Stimulated activated CD8-positive, alpha-beta memory T cell treated with anti-CD3 and anti-CD28 coated beads, Interleukin-12 subunit alpha, Interleukin-12 subunit beta, amount 100 ng/mL, for 1 hour (primary cell): ENCODE data around the gene MORC3.
A peak's percentile ranks its signal among the peaks of the same experiment; 100 is the strongest.
"Not testable (repeated sequence)": the region's sequence is repeated elsewhere in the genome, so short reads cannot be mapped to it uniquely, and the experiment has no call there.

Experiments
- DNase-seq: peaks from one replicate; pipeline ENCODE4 v3.0.0-alpha.2; 2020; ENCODE audit warnings: low read depth

MORC3 gene

DNA sequence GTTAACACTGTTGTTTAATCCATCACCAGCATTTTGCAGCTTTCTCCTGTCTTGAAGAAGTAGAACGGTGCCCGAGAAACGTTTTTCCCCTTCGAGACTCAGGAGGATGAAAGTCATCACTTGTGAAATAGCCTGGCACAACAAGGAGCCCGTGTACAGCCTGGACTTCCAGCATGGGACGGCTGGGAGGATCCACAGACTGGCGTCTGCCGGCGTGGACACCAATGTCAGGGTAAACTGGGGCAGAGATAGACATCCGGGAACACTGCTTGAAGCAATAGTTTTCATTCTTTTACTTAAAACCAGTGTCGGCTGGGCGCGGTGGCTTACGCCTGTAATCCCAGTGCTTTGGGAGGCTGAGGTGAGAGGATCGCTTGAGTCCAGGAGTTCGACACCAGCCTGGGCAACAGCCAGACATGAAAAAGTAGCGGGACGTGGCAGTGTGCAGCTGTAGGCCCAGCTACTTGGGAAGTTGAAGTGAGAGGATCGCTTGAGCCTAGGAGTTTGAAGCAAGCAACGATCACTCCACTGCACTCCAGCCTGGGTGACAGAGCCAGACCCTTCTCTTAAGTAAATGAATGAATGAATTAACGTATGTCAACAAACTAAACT lies 66.1 kb downstream of the MORC3 start:
- DNase-seq = no peak

DNA sequence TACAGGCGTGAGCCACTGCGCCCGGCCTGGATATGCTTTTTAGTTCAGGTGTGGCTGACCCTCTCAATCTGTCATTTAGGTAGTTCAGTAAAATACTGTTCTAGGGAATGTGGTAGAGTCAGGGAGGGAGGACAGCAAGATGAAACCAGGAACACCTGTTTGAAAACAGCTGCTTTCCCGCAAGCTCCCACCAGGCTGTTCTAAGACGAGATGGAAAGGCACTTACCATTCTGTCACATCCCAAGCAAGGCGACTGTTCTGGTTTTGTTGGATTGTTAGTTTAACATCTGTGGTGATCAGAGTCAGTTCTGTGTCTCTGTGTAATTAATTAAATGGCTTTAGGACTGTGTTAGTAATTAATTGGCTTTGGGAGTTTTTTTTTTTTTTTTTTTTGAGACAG lies 68.1 kb downstream of the MORC3 start:
- DNase-seq = no peak

DNA sequence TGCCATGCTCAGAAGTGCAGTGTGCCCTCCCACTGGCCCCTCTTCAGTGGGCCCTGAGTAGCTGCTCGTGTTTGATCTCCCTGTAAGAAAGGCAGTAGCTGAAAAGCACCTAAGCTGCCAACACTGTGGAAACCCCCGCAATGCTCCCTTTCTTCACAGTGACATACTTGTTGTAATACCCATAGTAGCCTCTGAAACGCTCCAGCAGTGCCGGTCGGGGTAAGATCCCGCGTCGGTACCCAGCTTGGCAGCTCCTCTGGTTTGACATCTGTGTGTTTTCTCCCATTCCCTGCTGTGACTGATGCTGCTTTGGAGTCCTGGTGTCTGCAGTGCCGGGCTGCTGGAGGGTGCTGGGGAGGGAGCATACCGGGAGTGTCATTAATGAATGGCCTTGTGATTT lies 68.8 kb downstream of the MORC3 start:
- no peak for DNase-seq

DNA sequence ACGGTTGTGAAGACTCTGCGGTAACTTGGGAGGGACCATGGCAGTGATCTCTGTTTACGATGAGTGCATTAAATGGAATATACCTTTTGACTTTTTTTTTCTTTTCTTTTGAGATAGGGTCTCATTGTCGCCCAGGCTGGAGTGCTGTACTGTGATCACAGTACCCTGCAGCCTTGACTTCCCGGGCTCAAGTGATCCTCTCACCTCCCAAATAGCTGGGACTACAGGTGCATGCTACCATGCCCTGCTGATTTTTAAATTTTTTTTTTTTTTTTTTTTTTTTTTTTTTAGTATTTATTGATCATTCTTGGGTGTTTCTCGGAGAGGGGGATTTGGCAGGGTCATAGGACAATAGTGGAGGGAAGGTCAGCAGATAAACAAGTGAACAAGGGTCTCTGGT lies 71.7 kb downstream of the MORC3 start:
- not testable (repeated sequence) for DNase-seq

DNA sequence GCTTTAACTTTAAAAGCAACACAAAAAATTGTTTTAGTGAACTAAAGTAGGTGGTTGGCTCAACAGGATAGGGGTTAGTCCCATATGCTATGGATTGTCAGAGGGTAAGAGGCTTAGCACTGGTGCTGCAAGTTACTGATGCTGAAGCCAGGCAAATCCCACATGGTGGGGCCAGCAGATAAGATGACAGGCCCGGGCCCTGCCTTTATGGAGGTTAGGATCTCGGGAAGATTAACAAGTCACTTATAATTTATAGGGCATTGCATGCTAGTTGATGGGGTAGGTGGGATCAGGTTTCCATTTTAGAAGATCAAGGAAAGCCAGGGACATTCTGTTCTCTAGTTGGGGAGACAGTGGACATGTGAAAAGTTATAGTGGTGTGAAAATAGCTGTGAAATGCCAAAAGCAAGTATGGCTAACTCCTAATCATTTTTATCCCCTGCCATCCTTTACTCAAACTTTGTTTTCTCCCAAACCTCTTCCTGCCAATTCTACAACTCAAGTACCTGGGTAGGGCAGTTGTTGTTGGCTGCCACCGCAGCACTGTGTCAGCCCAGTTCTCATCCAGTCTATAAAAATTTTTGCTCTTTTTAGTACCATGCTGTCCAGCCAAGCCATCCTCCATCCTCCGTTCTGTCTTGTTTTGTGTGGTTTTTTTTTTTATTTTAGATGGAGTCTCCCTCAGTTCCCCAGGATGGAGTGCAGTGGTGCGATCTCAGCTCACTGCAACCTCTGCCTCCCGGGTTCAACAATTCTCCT lies 75.5 kb downstream of the MORC3 start:
- DNase-seq = no peak

DNA sequence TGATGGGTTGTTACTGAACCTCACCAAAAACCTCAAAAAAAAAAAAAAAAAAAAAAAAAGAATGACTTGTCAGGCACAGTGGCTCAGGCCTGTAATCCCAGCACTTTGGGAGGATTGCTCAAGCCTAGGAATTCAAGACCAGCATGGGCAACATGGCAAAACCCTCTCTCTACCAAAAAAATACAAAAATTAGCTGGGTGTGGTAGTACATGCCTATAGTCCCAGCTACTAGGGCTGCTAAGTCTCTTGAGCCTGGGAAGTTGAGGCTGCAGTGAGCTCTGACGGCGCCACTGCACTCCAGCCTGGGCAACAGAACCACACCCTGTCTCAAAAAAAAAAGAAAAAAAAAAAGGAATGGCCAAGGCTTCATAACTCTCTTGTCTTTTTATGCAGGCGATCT lies 76.3 kb downstream of the MORC3 start:
- DNase-seq = no peak

DNA sequence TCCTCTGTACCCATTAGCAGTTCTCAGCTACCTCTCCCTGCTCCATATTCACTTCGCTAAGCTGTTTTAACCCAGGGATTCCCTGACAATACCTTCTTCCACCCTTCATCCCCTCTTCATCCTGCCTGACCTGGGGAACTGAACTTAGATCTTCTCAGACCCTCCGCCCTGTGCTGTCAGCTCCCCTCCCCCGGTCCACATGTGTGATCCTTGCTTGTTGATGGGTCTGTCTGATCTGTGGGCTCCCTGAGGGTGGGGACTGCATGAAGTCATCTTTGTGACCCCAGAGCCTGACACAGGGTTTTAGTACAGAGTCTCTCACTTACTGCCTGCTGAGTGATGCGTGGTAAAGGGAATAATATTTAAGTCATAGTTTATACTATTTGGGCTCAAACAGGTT lies 77.0 kb downstream of the MORC3 start:
- DNase-seq = no peak

DNA sequence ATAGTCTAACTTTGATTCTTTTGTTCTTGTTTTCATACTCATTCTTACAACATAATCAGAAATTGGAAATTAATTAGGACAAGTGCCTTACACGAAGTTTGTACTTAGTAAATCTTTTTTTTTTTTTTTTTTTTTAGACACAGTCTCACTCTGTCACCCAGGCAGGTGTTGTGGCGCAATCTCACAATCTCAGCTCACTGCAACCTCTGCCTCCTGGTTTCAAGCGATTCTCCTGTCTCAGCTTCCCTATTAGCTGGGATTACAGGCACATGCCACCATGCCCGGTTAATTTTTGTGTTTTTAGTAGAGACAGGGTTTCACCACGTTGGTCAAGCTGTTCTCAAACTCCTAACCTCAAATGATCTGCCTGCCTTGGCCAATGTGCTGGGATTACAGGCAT lies 77.6 kb downstream of the MORC3 start:
- DNase-seq = no peak

DNA sequence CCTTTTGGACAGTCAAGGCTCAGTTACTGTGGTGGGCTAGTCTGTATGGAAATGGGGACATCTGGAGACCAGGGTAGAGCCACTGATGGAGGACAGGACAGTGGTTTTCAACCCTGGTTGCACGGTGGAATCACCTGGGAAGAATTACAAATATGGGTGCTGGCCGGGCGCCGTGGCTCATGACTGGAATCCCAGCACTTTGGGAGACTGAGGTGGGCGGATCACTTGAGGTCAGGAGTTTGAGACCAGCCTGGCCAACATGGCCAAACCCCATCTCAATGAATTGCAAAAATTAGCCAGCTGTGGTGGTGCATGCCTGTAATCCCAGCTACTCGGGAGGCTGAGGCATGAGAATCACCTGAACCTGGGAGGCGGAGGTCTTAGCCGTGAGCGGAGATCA lies 79.7 kb downstream of the MORC3 start:
- not testable (repeated sequence) for DNase-seq

DNA sequence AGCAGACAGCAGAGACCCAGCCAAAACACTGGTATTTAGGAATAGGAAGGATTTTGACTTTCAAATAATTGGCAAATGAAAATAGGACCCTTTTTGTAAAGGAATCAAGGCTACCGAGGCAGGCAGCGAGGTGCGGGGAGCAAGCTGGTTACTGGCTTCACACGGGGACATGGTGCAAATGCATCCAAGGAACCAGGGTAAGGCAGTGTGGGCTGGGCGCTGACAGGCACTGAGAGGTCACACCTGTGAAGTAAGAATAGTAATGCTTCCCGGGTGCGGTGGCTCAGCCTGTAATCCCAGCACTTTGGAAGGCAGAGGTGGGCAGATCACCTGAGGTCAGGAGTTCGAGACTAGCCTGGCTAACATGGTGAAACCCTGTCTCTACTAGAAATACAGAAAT lies 80.7 kb downstream of the MORC3 start:
- DNase-seq = no peak

DNA sequence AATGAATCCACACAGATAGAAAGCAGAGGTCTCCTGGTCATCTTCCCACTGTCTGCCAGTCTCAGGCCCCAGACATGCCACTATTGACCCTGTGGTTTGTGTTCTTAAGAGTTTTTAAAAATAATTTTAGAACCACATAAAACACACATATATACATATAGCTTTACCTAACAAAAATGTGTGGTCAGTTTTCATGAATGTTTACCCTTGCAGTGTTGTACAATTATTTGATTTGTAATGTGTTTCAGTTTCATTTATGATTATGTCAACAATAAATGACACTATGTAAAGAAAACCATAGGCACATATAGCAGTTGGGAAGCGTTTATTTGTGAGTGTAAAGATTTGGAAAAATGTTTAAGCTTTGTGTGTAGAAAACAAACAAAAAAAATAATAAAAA lies 82.3 kb downstream of the MORC3 start:
- DNase-seq = no peak

DNA sequence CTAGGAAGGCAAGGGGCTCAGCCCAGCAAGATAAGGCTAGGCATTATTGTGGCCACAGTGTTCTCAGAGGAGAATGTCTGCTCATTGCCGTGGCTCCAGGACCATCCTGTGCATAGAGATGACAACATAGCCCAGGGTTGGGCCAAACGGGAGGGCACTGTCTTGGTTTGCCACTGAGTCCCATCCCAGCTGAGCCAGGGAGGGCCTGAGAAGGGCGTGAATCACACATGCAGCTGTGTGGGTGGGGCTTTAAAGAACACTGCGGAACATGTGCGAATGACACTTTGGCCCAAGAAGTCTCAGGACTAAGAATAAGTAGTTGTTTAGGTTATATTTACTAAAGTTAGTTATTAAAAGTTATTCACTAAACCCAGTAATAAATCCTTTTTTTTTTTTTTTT lies 83.7 kb downstream of the MORC3 start:
- DNase-seq = no peak

DNA sequence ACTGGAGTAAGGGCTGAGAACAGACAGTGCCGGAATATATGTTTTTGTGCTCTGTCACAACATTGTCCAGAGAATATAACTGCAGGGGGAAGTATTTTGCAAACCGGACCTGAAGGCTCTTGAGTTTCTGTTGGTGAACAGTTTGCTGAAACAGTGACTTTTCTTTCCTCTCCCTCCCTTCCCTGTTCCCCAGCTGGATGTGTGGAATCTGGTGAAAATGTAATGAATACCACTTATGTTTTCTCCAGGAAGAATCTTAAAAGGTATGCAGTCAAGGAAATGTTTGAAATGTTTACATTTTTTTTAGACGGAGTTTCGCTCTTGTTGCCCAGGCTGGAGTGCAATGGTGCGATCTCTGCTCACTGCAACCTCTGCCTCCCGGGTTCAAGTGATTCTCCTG lies 88.6 kb downstream of the MORC3 start:
- no peak for DNase-seq

DNA sequence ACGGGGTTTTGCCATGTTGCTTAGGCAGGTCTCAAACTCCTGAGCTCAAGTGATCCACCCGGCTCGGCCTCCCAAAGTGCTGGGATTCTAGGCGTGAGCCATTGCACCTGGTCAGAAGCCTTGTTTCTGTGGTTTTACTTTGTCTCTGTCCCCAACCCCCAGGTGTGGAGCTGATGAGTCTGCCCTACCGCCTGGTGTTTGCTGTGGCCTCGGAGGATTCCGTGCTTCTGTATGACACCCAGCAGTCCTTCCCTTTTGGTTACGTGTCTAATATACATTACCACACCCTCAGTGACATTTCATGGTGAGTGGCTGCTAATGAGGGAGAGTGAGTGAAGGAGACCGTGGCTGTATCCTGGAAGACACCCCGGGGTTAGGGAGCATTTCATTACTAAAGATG lies 91.3 kb downstream of the MORC3 start:
- no peak for DNase-seq

DNA sequence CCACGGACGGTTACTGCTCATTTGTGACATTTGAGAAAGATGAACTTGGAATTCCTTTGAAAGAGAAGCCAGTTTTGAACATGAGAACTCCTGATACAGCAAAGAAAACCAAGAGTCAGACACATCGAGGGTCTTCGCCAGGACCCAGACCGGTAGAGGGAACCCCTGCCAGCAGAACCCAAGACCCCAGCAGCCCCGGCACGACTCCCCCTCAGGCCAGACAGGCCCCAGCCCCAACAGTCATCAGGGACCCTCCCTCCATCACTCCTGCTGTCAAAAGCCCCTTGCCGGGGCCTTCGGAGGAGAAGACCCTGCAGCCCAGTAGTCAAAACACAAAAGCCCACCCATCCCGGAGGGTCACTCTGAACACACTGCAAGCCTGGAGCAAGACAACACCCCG lies 92.9 kb downstream of the MORC3 start:
- DNase-seq = no peak

DNA sequence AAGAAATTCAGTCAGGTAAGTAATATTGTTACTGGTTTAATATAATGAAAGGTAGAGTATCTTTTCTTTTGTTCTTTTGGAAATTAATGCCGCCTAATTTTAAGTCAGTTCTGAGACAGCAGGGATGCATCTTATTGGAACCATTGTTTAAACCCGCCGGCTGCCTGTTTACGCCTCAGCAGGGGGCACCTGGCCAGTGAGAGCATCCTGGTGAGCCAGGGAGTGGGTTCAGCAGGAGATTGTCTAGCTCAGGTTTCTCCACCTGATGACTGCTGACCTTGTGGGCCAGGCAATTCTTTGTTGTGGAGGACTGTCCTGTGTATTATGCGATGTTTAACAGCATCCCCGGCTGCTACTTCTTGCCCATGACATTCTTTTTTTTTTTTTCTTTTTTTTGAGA lies 95.4 kb downstream of the MORC3 start:
- DNase-seq = no peak

DNA sequence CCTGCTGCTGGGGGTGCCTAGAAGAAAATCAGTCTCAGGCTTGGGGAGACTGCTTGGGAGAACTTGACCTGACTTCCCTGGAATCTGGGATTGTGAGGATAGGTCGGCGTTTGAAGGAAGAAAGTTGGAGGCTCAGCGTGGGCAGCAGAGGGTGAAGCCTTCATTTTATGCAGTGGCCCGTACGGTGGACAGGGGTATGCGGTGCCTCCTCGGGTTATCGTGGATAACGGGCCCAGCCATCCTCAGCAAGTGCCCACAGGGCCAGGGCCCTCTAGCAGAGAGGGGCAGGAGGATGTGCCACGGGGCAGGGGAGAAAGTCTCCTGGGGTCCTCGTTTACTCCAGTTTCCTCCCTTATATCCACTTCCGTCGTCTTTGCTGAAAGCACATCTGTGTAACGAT lies 99.2 kb downstream of the MORC3 start:
- no peak for DNase-seq

DNA sequence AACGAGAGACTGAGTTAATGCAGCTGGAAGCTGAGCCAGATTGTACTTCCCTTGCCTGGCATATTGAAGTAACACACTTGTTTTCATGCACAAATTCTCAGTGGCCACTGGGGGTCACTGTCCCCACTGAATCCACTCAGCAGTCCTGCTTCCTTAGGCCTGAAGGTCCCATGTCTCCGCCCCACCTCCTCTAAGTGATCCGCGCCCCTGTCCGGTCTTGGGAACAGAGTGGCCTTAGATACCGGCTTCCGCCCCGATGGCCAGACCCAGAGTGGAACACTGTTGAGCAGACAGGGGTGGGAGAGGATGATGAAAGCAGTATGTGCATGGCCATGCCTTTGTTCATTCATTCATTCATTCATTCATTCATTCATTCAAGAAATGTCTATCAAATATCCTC lies 100.0 kb downstream of the MORC3 start:
- peak; percentile 21 for DNase-seq

DNA sequence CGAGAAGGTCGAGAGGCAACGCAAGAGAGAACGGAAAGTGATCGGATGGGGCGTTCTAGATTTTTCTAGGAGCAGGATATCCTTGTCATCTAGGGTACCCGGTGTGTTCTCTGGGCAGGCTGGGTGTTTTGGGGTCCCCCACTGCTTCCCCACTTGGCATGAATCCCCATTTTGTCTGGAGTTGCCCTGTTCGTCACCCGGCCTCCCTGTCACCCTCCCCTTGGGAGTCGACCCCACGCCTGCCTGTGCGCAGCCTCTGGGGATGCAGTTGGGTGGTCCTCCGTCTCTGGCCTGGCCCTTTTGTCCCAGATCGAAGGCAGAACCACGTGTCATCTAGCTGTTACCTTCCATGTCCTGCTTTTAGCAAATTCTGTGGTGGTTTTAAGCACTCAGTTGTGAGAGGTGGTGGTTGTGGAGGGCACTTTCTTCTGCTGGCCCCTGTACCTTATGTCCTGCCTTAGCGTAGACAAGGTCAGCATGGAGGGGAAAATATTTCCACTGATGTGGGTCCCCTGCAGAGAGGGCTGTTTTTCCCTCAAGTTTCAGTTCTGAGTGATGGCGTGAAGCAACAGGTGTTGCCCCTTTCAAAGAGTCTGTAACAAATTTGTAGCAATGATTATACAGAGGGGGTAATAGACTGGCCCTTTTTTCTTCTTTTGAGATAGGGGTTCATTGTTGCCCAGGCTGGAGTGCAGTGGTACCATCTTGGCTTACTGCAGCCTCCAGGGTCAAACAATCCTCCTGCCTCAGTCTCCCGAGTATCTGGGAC lies 100.8 kb downstream of the MORC3 start:
- no peak for DNase-seq

DNA sequence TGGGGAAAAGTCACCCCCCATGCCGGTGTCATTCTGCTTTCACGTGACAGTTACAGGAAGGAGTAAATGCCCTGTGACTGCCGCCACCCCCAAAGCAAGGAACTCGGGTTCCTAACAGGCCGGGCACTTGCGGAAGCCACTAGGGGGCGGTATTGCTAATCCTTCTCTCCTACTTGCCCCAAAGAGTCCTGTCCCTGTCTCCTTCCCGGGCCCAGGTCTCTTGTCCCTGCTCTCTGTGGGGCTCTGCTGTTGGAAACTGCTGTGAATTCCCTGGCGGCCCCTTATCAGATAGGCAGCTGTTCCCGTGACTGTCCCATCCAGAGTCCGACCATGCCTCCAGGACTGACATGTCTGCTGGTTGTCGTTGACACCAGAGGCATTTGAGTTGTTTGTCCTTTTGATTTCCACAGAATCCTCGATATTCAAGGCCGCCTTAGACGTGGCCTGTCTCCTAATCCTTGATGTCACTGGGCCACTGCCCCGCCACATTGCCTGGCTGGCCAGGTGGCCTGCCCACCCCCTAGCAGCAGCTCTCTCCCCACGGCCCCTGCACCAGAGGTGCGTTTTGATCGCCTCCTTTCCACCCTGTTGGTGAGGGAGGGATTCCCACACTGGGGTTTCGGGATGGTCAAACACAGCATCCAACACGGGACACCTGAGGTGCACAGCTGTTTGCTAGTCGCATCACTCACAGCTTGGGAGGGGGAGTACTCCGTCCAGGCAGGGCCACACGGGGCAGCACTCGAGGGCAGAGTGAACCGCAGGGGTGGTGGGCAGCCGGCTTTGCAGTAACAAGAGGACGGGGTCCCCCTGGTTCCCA lies 102.5 kb downstream of the MORC3 start:
- no peak for DNase-seq

DNA sequence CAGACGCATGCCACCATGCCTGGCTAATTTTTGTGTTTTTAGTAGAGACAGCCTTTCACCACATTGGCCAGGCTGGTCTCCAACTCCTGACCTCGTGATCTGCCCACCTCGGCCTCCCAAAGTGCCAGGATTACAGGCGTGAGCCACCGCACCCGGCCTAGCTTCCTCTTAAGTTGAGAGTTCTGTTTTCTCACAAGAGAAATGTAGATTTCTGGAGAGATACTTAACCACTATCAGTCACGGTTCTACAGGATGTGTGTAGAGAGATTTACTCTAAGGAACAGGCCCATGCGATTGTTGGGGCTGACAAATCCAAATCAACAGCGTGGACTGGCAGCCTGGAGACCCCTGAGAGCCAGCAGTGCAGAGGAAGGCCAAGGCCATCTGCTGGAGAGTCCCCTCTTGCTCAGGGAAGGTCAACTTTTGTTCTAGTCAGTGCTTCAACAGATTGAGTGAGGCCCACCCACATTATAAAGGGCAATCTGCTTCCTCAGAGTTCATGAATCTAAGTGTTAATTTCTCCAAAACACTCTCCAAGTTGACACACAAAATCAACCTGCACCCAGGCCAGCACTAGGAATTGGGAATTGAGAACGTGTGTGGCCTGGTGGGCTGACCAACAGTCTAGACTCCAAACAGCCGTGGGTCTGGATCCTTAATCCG lies 103.9 kb downstream of the MORC3 start:
- DNase-seq = no peak

DNA sequence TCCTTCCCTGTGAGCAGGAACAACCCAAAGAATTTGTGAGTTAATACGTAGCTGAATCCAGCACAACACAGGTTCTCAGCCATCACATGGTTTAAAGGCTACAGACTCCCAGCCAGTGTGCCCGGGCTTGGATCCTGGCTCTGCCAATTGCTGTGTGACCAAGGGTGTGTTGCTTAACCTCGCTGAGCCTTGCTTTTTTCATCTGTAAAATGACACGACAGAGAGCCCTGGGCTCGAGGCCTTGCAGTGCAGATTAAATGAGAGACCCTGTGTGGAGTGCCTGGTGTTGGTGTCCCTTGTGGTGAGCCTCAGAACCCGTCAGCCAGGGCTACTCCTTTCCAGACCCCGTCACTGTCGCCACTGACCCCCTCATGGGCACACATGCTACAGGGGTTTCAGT lies 104.6 kb downstream of the MORC3 start:
- DNase-seq = no peak
